ENCODE data around the gene HOPX.
"Not testable (repeated sequence)": the region's sequence is repeated elsewhere in the genome, so short reads cannot be mapped to it uniquely, and the experiment has no call there.

HOPX gene

DNA sequence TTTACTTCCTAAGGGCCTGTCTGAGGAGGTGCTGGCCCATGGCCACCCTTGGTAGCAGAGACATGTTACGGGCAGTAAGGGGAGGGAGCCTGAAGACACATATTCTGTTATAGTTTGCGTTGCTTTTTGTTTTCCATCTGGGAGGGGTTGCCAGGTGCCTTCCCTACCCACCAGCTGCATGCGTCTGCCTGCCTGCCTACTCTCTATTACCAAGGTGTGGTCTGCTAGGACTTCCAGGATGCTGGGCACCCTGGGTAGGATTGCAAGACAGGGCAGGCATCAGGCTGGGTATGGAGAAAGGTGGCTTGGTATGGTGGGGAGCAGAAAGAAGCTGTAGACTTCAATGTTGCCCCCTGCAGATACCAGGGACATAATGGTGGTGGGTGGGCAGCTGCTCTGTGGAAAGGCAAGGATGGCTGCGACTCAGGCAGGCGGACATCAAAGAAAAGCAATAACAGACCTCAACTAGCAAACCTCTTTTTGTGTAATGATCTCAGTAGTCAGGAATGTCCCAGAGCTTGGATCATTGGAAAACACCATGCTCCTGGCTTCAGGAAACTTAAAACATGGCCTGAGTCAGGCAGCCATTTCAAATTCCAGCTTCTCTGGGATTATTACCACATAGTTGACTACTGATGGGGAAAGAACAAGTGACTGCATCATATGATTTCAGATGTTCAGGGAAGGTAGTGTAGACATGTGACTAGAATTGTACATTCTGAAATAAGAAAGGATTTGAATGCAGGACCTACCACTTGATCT is 67.8 kb downstream of the HOPX start:
- DNase-seq (ENCODE audit: insufficient read length) (no peak), FAIRE-seq (no peak)
- TF ChIP-seq POLR2AphosphoS5 (IDR thresholded peaks at IDR 0.05; ENCODE audit: low read depth, low read length) (no peak), POLR2A (IDR thresholded peaks at IDR 0.05; ENCODE audit: low read depth, low read length) (no peak), TAF1 (IDR thresholded peaks at IDR 0.05; ENCODE audit: borderline replicate concordance, low read depth, low read length) (no peak)

DNA sequence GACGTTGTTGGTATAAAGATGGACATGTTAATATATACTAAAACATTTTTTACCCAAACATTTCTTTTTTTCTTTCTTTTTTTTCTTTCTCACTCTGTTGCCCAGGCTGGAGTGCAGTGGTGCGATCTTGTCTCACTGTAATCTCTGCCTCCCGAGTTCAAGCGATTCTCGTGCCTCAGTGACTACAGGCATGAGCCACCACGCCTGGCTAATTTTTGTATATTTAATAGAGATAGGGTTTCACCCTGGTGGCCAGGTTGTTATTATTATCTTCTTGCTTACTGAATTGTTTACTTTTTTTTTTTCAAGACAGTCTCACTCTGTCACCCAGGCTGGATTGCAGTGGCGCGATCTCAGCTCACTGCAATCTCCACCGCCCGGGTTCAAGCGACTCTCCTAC is 68.8 kb downstream of the HOPX start:
- DNase-seq (ENCODE audit: insufficient read length) (no peak), FAIRE-seq (no peak)
- TF ChIP-seq TAF1 (IDR thresholded peaks at IDR 0.05; ENCODE audit: borderline replicate concordance, low read depth, low read length) = no peak
- TF ChIP-seq POLR2A (IDR thresholded peaks at IDR 0.05; ENCODE audit: low read depth, low read length) = no peak
- TF ChIP-seq POLR2AphosphoS5 (IDR thresholded peaks at IDR 0.05; ENCODE audit: low read depth, low read length) = no peak

DNA sequence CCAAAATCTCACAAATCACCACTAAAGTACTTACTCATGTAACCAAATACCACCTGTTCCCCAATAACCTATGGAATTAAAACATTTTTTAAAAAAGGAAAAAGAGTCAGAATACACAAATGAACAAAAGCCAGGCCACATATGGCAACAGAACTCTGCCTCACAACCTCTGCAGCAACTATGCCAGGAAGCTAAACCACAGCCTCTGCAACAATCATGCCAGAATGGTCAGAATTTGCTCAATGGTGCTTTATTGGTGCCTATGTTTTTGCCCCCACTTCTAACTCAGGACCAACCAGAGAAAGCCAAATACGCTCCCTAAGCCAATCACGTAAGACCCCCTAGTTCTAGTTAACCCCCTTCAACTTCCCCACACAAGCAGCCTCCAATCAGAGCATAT is 69.6 kb downstream of the HOPX start:
- TF ChIP-seq POLR2A (IDR thresholded peaks at IDR 0.05; ENCODE audit: low read depth, low read length) = no peak
- no peak for TF ChIP-seq POLR2AphosphoS5 (IDR thresholded peaks at IDR 0.05; ENCODE audit: low read depth, low read length)
- DNase-seq (ENCODE audit: insufficient read length) (no peak), FAIRE-seq (no peak)

DNA sequence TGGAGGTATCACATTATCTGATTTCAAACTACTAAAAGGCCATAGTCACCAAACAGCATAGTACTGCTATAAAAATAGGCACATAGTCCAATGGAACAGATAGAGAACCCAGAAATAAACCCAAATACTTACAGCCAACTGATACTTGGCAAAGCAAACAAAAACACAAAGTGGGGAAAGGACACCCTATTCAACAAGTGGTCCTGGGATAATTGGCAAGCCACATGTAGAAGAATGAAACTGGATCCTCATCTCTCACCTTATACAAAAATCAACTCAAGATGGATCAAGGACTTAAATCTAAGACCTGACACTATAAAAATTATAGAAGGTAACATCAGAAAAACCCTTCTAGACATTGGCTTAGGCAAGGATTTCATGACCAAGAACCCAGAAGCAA is 70.9 kb downstream of the HOPX start:
- not testable (repeated sequence) for DNase-seq (ENCODE audit: insufficient read length); FAIRE-seq

DNA sequence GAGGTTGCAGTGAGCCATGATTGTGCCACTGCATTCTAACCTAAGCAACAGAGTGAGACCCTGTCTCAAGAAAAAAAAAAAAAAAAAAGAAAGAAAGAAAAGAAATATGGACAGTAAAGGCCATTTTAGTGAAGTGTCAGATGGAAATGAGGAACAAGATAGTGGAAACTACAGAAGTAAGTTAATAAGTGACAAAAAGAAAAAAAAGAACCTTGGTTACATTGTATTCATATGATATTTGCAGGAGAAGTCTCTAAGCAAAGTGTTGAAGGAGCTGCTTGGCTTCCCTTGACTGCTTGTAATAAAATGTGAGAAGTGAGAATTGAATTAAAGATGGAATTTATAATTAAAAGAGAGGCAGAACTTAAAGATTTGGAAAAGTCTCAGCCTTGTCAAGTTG is 73.2 kb downstream of the HOPX start:
- no peak for TF ChIP-seq POLR2A (IDR thresholded peaks at IDR 0.05; ENCODE audit: low read depth, low read length)
- no peak for TF ChIP-seq TAF1 (IDR thresholded peaks at IDR 0.05; ENCODE audit: borderline replicate concordance, low read depth, low read length)
- TF ChIP-seq POLR2AphosphoS5 (IDR thresholded peaks at IDR 0.05; ENCODE audit: low read depth, low read length) = no peak
- DNase-seq (ENCODE audit: insufficient read length) = no peak
- no peak for FAIRE-seq

DNA sequence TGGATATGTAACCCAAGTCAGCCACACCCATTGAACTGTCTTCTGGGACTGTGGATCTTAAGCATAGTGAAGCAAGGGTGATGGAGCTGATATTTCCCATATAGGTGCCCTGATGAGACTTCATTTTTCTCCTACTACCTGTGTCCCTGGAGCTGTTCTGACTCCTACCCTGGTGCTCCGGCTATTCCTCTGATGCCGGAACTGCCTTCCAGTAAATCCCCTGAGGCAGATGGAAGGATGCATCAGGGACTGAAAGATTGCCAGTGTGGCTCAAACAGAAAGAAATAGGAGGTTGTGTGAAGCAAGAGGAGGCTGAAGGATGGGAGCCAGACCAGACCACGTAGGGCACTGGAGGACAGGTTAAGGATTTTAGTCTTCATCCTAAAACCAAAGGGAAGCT is 74.7 kb downstream of the HOPX start:
- DNase-seq (ENCODE audit: insufficient read length) = no peak
- TF ChIP-seq POLR2A (IDR thresholded peaks at IDR 0.05; ENCODE audit: low read depth, low read length) (no peak), POLR2AphosphoS5 (IDR thresholded peaks at IDR 0.05; ENCODE audit: low read depth, low read length) (no peak), TAF1 (IDR thresholded peaks at IDR 0.05; ENCODE audit: borderline replicate concordance, low read depth, low read length) (no peak)
- no peak for FAIRE-seq

DNA sequence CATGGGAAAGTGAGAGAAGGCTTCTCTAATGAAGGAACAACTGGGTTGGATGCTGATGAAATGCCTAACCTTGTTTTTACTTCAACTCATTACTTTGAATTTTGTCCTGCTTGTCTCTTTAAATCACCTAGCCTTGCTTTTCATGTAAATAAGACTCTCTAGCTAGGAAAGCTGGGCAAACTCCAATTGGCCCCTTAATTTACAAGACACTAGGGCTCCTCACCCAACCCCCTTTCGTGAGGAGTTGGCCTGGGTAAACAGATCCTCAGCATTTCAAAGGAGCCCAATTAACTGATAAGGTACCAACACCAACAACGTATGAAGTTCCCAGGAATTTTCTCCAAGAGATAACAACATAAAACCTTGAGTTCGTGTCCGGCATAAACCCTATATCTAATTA is 75.6 kb downstream of the HOPX start:
- FAIRE-seq; DNase-seq (ENCODE audit: insufficient read length): not testable (repeated sequence)

DNA sequence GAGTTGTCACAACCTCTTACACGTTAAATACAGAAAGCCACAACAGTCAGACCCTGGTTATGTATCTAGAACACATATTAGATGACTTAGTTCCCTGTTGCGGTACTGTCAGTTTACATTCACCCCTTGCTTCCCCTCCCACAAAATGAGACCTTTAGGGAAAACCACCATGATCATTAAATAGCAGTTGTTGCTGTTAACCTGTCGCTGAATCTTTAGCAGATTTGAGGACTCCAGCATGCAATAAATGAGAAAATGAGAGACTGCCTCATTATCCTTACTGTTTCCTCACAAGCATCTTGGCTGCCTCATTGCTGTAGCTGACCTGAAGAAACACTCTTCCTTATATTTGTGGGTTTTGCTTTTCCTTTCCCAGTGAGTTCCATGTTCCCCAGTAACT is 77.8 kb downstream of the HOPX start:
- TF ChIP-seq POLR2A (IDR thresholded peaks at IDR 0.05; ENCODE audit: low read depth, low read length) (no peak), POLR2AphosphoS5 (IDR thresholded peaks at IDR 0.05; ENCODE audit: low read depth, low read length) (no peak), TAF1 (IDR thresholded peaks at IDR 0.05; ENCODE audit: borderline replicate concordance, low read depth, low read length) (no peak)
- no peak for DNase-seq (ENCODE audit: insufficient read length)
- FAIRE-seq = no peak

Measured in GM12892 (cell line).